Spleen (tissue), 7 donors: ENCODE results near the gene WDR64.

Source experiments
- CTCF ChIP-seq, 11 experiments: fragments of 200-600 bp in 7 of 11; fragments of 450-650 bp in 4 of 11; sonication (generic) in 4 of 11; IDR thresholded peaks in 8 of 11; conservative IDR thresholded peaks in 3 of 11; 1 replicate in 7 of 11; 2 replicates in 4 of 11; pipeline versions ENCODE4 v1.4.0 to v1.8.0; 2016 to 2021; ENCODE audit warnings: antibody characterized with exemption in 11 of 11, inconsistent platforms in 4 of 11, mild to moderate bottlenecking in 1 of 11
- POLR2A ChIP-seq, 3 donors: fragments of 450-650 bp; IDR thresholded peaks; one replicate each; pipeline ENCODE4 v1.5.1; 2017; ENCODE audit warnings: antibody characterized with exemption in 3 of 3, mild to moderate bottlenecking in 1 of 3
- donor health status: DM: no; HTN: no; CAD: no; lungs with moderate emphysema.
- donor health status: DM: no; HTN: no; CAD: no.
- donor health status: DM: no; HTN: no; CAD: no.

GRCh38 chr1:241631674-241632073, 20.4 kb upstream of the WDR64 start:
- no peak for TF ChIP-seq CTCF (IDR thresholded peaks at IDR 0.05 in 8 of 11, conservative IDR thresholded peaks at IDR 0.05 in 3 of 11)
- TF ChIP-seq POLR2A (IDR thresholded peaks at IDR 0.05): no peak
